Upper lobe of left lung (tissue), 4 donors: Measurements from ENCODE around the gene LILRA2.
"Not testable (repeated sequence)": the region's sequence is repeated elsewhere in the genome, so short reads cannot be mapped to it uniquely, and the experiment has no call there.

ENCODE experiments used
- POLR2A ChIP-seq, 4 donors: fragments of 450-650 bp; IDR thresholded peaks; one replicate each; pipeline ENCODE4 v1.5.1; 2016 to 2017; ENCODE audit warnings: antibody characterized with exemption in 4 of 4, mild to moderate bottlenecking in 2 of 4
- POLR2AphosphoS5 ChIP-seq, 2 donors: sonication (generic); formaldehyde crosslinking; IDR thresholded peaks; one replicate each; pipeline ENCODE4 v1.5.1; 2017; ENCODE audit warnings: antibody characterized with exemption in 2 of 2
- TF ChIP-seq, protein P1 (sequence below), 6 experiments: fragments of 450-650 bp in 4 of 6; fragments of 200-600 bp in 2 of 6; sonication (generic) in 2 of 6; IDR thresholded peaks; one replicate each; pipeline ENCODE4 v1.5.1; 2016 to 2019; ENCODE audit warnings: antibody characterized with exemption in 6 of 6

DNA sequence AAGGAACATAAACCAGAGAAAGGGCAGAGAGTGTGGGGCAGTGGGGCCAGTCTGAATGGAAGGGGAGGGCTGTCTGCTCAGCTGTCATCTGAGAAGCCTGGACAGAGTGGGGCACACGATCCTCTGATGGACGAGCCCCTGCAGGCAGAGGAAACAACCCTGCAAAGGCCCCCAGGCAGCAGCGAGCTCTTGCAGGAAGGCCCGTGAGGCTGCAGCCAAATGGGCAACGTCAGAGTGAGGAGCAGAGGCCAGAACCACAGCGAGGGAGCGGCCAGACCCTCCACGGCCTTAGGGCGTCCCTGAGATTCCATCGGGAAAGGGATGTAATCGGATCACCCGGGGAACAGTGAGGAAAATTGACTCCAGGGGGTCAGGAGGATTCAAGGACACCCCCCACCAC is 62.5 kb downstream of the LILRA2 start:
- TF ChIP-seq POLR2AphosphoS5, POLR2A (IDR thresholded peaks at IDR 0.05): not testable (repeated sequence)
- TF ChIP-seq, protein P1, sequence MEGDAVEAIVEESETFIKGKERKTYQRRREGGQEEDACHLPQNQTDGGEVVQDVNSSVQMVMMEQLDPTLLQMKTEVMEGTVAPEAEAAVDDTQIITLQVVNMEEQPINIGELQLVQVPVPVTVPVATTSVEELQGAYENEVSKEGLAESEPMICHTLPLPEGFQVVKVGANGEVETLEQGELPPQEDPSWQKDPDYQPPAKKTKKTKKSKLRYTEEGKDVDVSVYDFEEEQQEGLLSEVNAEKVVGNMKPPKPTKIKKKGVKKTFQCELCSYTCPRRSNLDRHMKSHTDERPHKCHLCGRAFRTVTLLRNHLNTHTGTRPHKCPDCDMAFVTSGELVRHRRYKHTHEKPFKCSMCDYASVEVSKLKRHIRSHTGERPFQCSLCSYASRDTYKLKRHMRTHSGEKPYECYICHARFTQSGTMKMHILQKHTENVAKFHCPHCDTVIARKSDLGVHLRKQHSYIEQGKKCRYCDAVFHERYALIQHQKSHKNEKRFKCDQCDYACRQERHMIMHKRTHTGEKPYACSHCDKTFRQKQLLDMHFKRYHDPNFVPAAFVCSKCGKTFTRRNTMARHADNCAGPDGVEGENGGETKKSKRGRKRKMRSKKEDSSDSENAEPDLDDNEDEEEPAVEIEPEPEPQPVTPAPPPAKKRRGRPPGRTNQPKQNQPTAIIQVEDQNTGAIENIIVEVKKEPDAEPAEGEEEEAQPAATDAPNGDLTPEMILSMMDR (IDR thresholded peaks at IDR 0.05): not testable (repeated sequence)
